HepG2 (cell line): ENCODE results near the gene RRBP1. TPM values are rescaled to one million over a fixed set of nuclear protein-coding genes. Genes with fewer than 3 reads are reported as not detected.

ENCODE experiments used
- ATAC-seq: fragments of 200-7000 bp; cut with Tn5 transposase; 3 replicates; pipeline ENCODE4 v1.9.1; 2020; ENCODE audit warnings: mild to moderate bottlenecking, moderate library complexity
- BruUV-seq: library from RNA; stranded (reverse); fragments of 400-500 nt; replicated peaks from 2 replicates; lab custom pipeline; 2021; lab: Mats Ljungman, UMichigan
- CTCF ChIA-PET: fragments of 300-600 bp; formaldehyde crosslinking; extraction: SDS; loops from one replicate; lab custom pipeline; 2021; ENCODE audit warnings: low total read pairs, inconsistent platforms, low intra/inter-chr PET ratio; lab: Yijun Ruan, JAX
- POLR2A ChIA-PET: fragments of 350-600 bp; sonication (Branson Sonifier 250); formaldehyde crosslinking; loops from one replicate; lab custom pipeline; 2020; ENCODE audit warnings: antibody characterized with exemption, inconsistent platforms; lab: Yijun Ruan, JAX
- DNase-seq: peaks from one replicate; pipeline ENCODE4 v3.0.0-alpha.2; 2015; ENCODE audit warnings: low spot score
- FAIRE-seq: peaks from 3 replicates; lab custom pipeline; 2011; peaks lifted over from hg19 to GRCh38; lab: Jason Lieb, UNC
- H2AFZ ChIP-seq: one replicate; pipeline ENCODE4 v1.6.1; 2011; ENCODE audit warnings: low read length, inconsistent platforms
- H3K27ac ChIP-seq: fragments of 300-600 bp; 3 replicates; pipeline ENCODE4 v1.8.0; 2011; ENCODE audit warnings: mixed run types, mild to moderate bottlenecking, mixed read lengths, low read length, inconsistent platforms; ENCODE audit not compliant: insufficient read depth; ENCODE audit errors: extremely low read length
- H3K27me3 ChIP-seq, 2 experiments: fragments of 200-600 bp in 1 of 2; 2 replicates in 1 of 2; 3 replicates in 1 of 2; pipeline versions ENCODE4 v1.6.0 to v1.8.0; 2011; ENCODE audit warnings: low read length in 2 of 2, mild to moderate bottlenecking in 2 of 2, moderate library complexity in 2 of 2, inconsistent platforms in 1 of 2; ENCODE audit not compliant: insufficient read depth in 2 of 2, control insufficient read depth in 1 of 2
- H3K36me3 ChIP-seq, 2 experiments: fragments of 200-600 bp in 1 of 2; replicated peaks in 1 of 2; 2 replicates in 1 of 2; 3 replicates in 1 of 2; pipeline versions ENCODE4 v1.5.1 to v1.8.0; 2011; ENCODE audit warnings: low read length in 2 of 2, inconsistent platforms in 1 of 2; ENCODE audit not compliant: insufficient read depth in 2 of 2, control insufficient read depth in 1 of 2
- H3K4me1 ChIP-seq: 2 replicates; pipeline ENCODE4 v1.5.1; 2012; ENCODE audit warnings: low read length, inconsistent platforms; ENCODE audit not compliant: insufficient read depth
- H3K4me2 ChIP-seq: 2 replicates; pipeline ENCODE4 v1.6.0; 2011; ENCODE audit warnings: low read depth, low read length, inconsistent platforms
- H3K4me3 ChIP-seq, 3 experiments: fragments of 200-600 bp in 1 of 3; sonication (generic), shearing (Covaris generic) in 1 of 3; replicated peaks in 1 of 3; 2 replicates each; pipeline ENCODE4 v1.5.1; 2011 to 2016; ENCODE audit warnings: low read length in 3 of 3, inconsistent platforms in 2 of 3, low read depth in 2 of 3, mild to moderate bottlenecking in 2 of 3, control low read depth in 1 of 3, mixed read lengths in 1 of 3; ENCODE audit not compliant: insufficient read depth in 1 of 3
- H3K79me2 ChIP-seq: one replicate; pipeline ENCODE4 v1.6.1; 2011; ENCODE audit warnings: low read length, inconsistent platforms; ENCODE audit not compliant: insufficient read depth
- H3K9ac ChIP-seq: 2 replicates; pipeline ENCODE4 v1.6.0; 2011; ENCODE audit warnings: mild to moderate bottlenecking, low read depth, low read length, inconsistent platforms; ENCODE audit not compliant: insufficient read depth
- H3K9me3 ChIP-seq: 2 replicates; pipeline ENCODE4 v1.5.1; 2012; ENCODE audit warnings: mild to moderate bottlenecking, low read length
- H4K20me1 ChIP-seq: 2 replicates; pipeline ENCODE4 v1.6.0; 2011; ENCODE audit warnings: inconsistent platforms, mild to moderate bottlenecking, low read length, moderate library complexity; ENCODE audit not compliant: insufficient read depth
- SIN3B ChIP-seq: fragments of 150-350 bp; IDR thresholded peaks from 2 replicates; pipeline ENCODE4 v1.6.1; 2014; ENCODE audit warnings: low read length
- SP1 ChIP-seq, 2 experiments: fragments of 450-650 bp in 1 of 2; sonication (generic) in 1 of 2; formaldehyde crosslinking in 1 of 2; IDR thresholded peaks; 2 replicates each; pipeline versions ENCODE4 v1.4.0 to v1.6.1; 2016 to 2020; ENCODE audit warnings: missing genetic modification reagents in 1 of 2
- ZNF24 ChIP-seq: fragments of 450-650 bp; IDR thresholded peaks from 2 replicates; pipeline ENCODE4 v1.6.1; 2017; ENCODE audit warnings: antibody characterized with exemption, mild to moderate bottlenecking
- ZNF33B ChIP-seq: sonication (generic); formaldehyde crosslinking; IDR thresholded peaks from 2 replicates; pipeline ENCODE4 v1.5.1; 2020; ENCODE audit warnings: mild to moderate bottlenecking, missing genetic modification reagents
- ZNF776 ChIP-seq: sonication (generic); formaldehyde crosslinking; IDR thresholded peaks from 2 replicates; pipeline ENCODE4 v1.4.0; 2020; ENCODE audit warnings: mild to moderate bottlenecking, missing genetic modification reagents
- WGBS: methylation state at CpG from one replicate; pipeline ENCODE4 v1.1.6; 2017; ENCODE audit warnings: low lambda C conversion rate; 5-methylcytosine and 5-hydroxymethylcytosine counted together
- in situ Hi-C: cut with HindIII; loops from 2 replicates; pipeline ENCODE4 v1.10.0; 2017; ENCODE audit warnings: low pct_unique_long_range_greater_than_20kb; ENCODE audit not compliant: extremely low pct_ligation_motif_present
- intact Hi-C: fragments of 100-400 bp; cut with micrococcal nuclease; formaldehyde crosslinking; loops from one replicate; pipeline ENCODE4 v1.10.0; 2022; ENCODE audit not compliant: unreplicated experiment
- polyA plus RNA-seq, 8 experiments: library from polyadenylated mRNA; depleted of rRNA in 3 of 8; stranded (reverse) in 7 of 8; unstranded in 1 of 8; fragments of >200 nt; fragmentation: Illumina TruSeq in 4 of 8; extraction: Trizol in 4 of 8; gene quantifications; 2 replicates each; pipeline versions ENCODE4 v1.2.1 to v1.2.3, GENCODE V29; 2011 to 2016; ENCODE audit warnings: low read depth in 4 of 8, missing spikeins in 1 of 8, mixed read lengths in 1 of 8; ENCODE audit not compliant: insufficient read depth in 1 of 8
- total RNA-seq, 5 experiments: library from RNA; depleted of rRNA; stranded (reverse); fragments of >200 nt; fragmentation: Illumina TruSeq; extraction: Trizol; gene quantifications; 2 replicates each; pipeline ENCODE4 v1.2.3, GENCODE V29; 2016; ENCODE audit warnings: low read depth in 1 of 5
- TF ChIP-seq, protein P1 (sequence below): sonication (generic); formaldehyde crosslinking; IDR thresholded peaks from 2 replicates; pipeline ENCODE4 v1.5.0; 2020; ENCODE audit warnings: mild to moderate bottlenecking, missing genetic modification reagents
- TF ChIP-seq, protein P2 (sequence below): sonication (generic); formaldehyde crosslinking; IDR thresholded peaks from 2 replicates; pipeline ENCODE4 v1.4.0; 2020; ENCODE audit warnings: low read depth, mild to moderate bottlenecking, missing genetic modification reagents
- TF ChIP-seq, protein P3 (sequence below): sonication (generic); formaldehyde crosslinking; IDR thresholded peaks from 2 replicates; pipeline ENCODE4 v1.4.0; 2020; ENCODE audit warnings: missing genetic modification reagents

Gene RRBP1
- total and polyA plus RNA-seq, 2 of the 13 experiments (the other 11 are each of a cell fraction or from before 2014, with no cell fraction given): 150 to 222 TPM

DNA sequence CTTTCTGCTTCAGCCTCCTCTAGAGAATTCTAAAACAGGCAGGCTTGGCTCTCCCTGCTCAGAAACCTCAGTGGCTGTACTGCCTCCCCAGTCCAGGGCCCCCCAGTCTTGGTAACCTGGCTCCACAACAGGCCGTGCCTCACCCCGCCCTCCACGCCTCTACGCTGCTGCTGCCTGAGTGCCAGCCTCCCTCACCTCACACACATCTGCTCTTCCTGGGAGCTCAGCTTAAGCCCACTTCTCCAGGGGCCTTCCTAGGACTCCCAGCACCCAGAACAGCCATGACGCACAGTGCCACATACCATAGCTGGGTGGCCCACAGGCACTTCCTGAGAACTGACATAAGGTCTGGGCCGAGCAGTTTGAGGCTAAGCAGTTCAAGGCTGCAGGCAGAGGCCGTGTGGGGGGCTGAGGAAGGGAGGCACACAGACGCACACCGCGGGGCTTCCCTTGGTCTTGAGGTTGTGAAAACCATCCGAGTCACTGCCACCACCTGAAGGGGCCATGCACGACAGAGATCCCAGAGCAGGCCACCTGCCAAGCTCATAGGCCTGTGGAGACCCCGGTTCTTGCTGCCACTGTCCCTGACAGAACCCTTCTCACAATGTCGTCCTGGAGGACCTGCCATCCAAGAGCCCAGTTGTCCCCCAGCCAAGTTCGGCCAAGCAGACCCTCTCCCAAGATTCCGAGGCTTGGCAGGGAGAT lies 69.6 kb downstream of the RRBP1 start (continued):
- no peak for TF ChIP-seq ZNF24
- no peak for TF ChIP-seq ZNF33B (CRISPR knock-in tag)
- TF ChIP-seq, protein P1, sequence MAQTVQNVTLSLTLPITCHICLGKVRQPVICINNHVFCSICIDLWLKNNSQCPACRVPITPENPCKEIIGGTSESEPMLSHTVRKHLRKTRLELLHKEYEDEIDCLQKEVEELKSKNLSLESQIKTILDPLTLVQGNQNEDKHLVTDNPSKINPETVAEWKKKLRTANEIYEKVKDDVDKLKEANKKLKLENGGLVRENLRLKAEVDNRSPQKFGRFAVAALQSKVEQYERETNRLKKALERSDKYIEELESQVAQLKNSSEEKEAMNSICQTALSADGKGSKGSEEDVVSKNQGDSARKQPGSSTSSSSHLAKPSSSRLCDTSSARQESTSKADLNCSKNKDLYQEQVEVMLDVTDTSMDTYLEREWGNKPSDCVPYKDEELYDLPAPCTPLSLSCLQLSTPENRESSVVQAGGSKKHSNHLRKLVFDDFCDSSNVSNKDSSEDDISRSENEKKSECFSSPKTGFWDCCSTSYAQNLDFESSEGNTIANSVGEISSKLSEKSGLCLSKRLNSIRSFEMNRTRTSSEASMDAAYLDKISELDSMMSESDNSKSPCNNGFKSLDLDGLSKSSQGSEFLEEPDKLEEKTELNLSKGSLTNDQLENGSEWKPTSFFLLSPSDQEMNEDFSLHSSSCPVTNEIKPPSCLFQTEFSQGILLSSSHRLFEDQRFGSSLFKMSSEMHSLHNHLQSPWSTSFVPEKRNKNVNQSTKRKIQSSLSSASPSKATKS (CRISPR knock-in tag): no peak
- TF ChIP-seq ZNF776 (CRISPR knock-in tag): no peak
- TF ChIP-seq, protein P2, sequence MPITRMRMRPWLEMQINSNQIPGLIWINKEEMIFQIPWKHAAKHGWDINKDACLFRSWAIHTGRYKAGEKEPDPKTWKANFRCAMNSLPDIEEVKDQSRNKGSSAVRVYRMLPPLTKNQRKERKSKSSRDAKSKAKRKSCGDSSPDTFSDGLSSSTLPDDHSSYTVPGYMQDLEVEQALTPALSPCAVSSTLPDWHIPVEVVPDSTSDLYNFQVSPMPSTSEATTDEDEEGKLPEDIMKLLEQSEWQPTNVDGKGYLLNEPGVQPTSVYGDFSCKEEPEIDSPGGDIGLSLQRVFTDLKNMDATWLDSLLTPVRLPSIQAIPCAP (CRISPR knock-in tag): no peak

DNA sequence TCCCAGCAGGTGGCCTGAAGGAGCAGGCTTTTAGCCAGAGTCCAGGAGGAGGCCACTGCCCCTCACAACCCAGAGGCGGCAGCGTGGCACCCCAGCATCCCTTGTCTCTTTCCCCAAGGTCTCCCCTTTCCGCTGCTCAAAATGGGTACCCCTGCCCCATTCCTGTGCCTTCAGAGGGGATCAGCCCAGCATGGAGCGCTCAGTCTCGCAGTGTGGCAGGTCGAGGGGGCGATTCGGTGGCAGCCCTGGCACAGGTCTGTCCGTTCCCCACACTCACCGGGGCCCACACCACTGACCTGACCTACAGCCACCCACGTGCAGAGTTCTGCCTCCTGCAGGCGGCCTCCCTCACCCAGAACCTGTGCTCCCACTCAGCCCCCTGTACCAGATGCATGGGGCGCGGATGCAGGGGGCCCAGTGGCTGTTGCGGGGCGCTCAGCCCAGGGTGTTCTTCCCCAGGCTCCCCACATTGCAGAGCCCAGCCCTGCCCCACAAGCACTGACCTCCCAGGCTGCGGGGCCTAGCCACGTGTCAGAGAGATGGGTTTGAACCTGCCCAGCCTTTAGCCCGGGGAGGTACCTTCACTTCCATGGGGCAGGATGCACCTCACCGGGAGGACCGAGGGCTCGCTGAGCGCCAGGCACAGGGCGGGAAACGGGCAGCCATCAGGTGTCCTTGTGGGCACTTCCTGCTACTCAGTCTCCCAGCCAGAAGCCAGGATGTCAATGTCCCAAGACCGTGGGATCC lies 70.3 kb downstream of the RRBP1 start:
- H3K9me3 ChIP-seq: no peaks in the 10 kb centered on the region
- H2AFZ ChIP-seq: no peak overlapping the region
- H3K79me2 ChIP-seq: no peaks in the 10 kb centered on the region
- FAIRE-seq: no peak
- ATAC-seq: peak; percentile 14
- H3K36me3 ChIP-seq: peaks cover 19 to 31% of the 10 kb centered on the region in 2 experiments
- DNase-seq: peak; percentile 65
- BruUV-seq: no TSS peak
- H3K9ac ChIP-seq: no peak overlapping the region
- POLR2A ChIA-PET: interaction anchor here (1.4 kb wide), 1 partner anchor 10 kb away, joined by 3 read pairs; no protein-coding TSS in a partner anchor
- 92% methylated on average over 22 of the region's 26 CpGs for WGBS
- no peak overlapping the region for H3K4me2 ChIP-seq
- H3K4me3 ChIP-seq: no peak overlapping the region
- intact Hi-C loops (no loop called here), in situ Hi-C loops (loop anchor here (5.0 kb wide), 1 partner anchor 74 kb away; no protein-coding TSS in a partner anchor)
- H3K27ac ChIP-seq: peak overlapping the region; percentile 32
- CTCF ChIA-PET: interaction anchor here (0.9 to 3.1 kb wide), 4 partner anchors 75 to 327 kb away, joined by 3 to 11 read pairs (median 6); no protein-coding TSS in a partner anchor
- H4K20me1 ChIP-seq: peaks cover 12% of the 10 kb centered on the region; the same call in 1 of the 2 replicates
- H3K4me1 ChIP-seq: peaks cover 22% of the 10 kb centered on the region
- H3K27me3 ChIP-seq: no peaks in the 10 kb centered on the region
- TF ChIP-seq SIN3B: no peak
- no peak for TF ChIP-seq SP1 (IDR thresholded peaks at IDR 0.05)
- TF ChIP-seq SP1 (CRISPR knock-in tag; IDR thresholded peaks at IDR 0.05): 0 out of 2 replicates have a peak, but pooled peaks have one; percentile 15
- TF ChIP-seq, protein P3, sequence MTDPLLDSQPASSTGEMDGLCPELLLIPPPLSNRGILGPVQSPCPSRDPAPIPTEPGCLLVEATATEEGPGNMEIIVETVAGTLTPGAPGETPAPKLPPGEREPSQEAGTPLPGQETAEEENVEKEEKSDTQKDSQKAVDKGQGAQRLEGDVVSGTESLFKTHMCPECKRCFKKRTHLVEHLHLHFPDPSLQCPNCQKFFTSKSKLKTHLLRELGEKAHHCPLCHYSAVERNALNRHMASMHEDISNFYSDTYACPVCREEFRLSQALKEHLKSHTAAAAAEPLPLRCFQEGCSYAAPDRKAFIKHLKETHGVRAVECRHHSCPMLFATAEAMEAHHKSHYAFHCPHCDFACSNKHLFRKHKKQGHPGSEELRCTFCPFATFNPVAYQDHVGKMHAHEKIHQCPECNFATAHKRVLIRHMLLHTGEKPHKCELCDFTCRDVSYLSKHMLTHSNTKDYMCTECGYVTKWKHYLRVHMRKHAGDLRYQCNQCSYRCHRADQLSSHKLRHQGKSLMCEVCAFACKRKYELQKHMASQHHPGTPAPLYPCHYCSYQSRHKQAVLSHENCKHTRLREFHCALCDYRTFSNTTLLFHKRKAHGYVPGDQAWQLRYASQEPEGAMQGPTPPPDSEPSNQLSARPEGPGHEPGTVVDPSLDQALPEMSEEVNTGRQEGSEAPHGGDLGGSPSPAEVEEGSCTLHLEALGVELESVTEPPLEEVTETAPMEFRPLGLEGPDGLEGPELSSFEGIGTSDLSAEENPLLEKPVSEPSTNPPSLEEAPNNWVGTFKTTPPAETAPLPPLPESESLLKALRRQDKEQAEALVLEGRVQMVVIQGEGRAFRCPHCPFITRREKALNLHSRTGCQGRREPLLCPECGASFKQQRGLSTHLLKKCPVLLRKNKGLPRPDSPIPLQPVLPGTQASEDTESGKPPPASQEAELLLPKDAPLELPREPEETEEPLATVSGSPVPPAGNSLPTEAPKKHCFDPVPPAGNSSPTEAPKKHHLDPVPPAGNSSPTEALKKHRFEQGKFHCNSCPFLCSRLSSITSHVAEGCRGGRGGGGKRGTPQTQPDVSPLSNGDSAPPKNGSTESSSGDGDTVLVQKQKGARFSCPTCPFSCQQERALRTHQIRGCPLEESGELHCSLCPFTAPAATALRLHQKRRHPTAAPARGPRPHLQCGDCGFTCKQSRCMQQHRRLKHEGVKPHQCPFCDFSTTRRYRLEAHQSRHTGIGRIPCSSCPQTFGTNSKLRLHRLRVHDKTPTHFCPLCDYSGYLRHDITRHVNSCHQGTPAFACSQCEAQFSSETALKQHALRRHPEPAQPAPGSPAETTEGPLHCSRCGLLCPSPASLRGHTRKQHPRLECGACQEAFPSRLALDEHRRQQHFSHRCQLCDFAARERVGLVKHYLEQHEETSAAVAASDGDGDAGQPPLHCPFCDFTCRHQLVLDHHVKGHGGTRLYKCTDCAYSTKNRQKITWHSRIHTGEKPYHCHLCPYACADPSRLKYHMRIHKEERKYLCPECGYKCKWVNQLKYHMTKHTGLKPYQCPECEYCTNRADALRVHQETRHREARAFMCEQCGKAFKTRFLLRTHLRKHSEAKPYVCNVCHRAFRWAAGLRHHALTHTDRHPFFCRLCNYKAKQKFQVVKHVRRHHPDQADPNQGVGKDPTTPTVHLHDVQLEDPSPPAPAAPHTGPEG: no peak
- TF ChIP-seq, protein P1 (CRISPR knock-in tag): no peak
